HepG2 (cell line): ENCODE results near the gene FCMR. TPM values are rescaled to one million over a fixed set of nuclear protein-coding genes. Genes with fewer than 3 reads are reported as not detected.

Experiments
- ATAC-seq: fragments of 200-7000 bp; cut with Tn5 transposase; 3 replicates; pipeline ENCODE4 v1.9.1; 2020; ENCODE audit warnings: mild to moderate bottlenecking, moderate library complexity
- BruUV-seq: library from RNA; stranded (reverse); fragments of 400-500 nt; replicated peaks from 2 replicates; lab custom pipeline; 2021; lab: Mats Ljungman, UMichigan
- CTCF ChIA-PET: fragments of 300-600 bp; formaldehyde crosslinking; extraction: SDS; loops from one replicate; lab custom pipeline; 2021; ENCODE audit warnings: low total read pairs, inconsistent platforms, low intra/inter-chr PET ratio; lab: Yijun Ruan, JAX
- POLR2A ChIA-PET: fragments of 350-600 bp; sonication (Branson Sonifier 250); formaldehyde crosslinking; loops from one replicate; lab custom pipeline; 2020; ENCODE audit warnings: antibody characterized with exemption, inconsistent platforms; lab: Yijun Ruan, JAX
- DNase-seq: peaks from one replicate; pipeline ENCODE4 v3.0.0-alpha.2; 2015; ENCODE audit warnings: low spot score
- FAIRE-seq: peaks from 3 replicates; lab custom pipeline; 2011; peaks lifted over from hg19 to GRCh38; lab: Jason Lieb, UNC
- H2AFZ ChIP-seq: one replicate; pipeline ENCODE4 v1.6.1; 2011; ENCODE audit warnings: low read length, inconsistent platforms
- H3K27ac ChIP-seq: fragments of 300-600 bp; 3 replicates; pipeline ENCODE4 v1.8.0; 2011; ENCODE audit warnings: mixed run types, mild to moderate bottlenecking, mixed read lengths, low read length, inconsistent platforms; ENCODE audit not compliant: insufficient read depth; ENCODE audit errors: extremely low read length
- H3K27me3 ChIP-seq, 2 experiments: fragments of 200-600 bp in 1 of 2; 2 replicates in 1 of 2; 3 replicates in 1 of 2; pipeline versions ENCODE4 v1.6.0 to v1.8.0; 2011; ENCODE audit warnings: low read length in 2 of 2, mild to moderate bottlenecking in 2 of 2, moderate library complexity in 2 of 2, inconsistent platforms in 1 of 2; ENCODE audit not compliant: insufficient read depth in 2 of 2, control insufficient read depth in 1 of 2
- H3K36me3 ChIP-seq, 2 experiments: fragments of 200-600 bp in 1 of 2; replicated peaks in 1 of 2; 2 replicates in 1 of 2; 3 replicates in 1 of 2; pipeline versions ENCODE4 v1.5.1 to v1.8.0; 2011; ENCODE audit warnings: low read length in 2 of 2, inconsistent platforms in 1 of 2; ENCODE audit not compliant: insufficient read depth in 2 of 2, control insufficient read depth in 1 of 2
- H3K4me1 ChIP-seq: 2 replicates; pipeline ENCODE4 v1.5.1; 2012; ENCODE audit warnings: low read length, inconsistent platforms; ENCODE audit not compliant: insufficient read depth
- H3K4me2 ChIP-seq: 2 replicates; pipeline ENCODE4 v1.6.0; 2011; ENCODE audit warnings: low read depth, low read length, inconsistent platforms
- H3K4me3 ChIP-seq, 3 experiments: fragments of 200-600 bp in 1 of 3; sonication (generic), shearing (Covaris generic) in 1 of 3; replicated peaks in 1 of 3; 2 replicates each; pipeline ENCODE4 v1.5.1; 2011 to 2016; ENCODE audit warnings: low read length in 3 of 3, inconsistent platforms in 2 of 3, low read depth in 2 of 3, mild to moderate bottlenecking in 2 of 3, control low read depth in 1 of 3, mixed read lengths in 1 of 3; ENCODE audit not compliant: insufficient read depth in 1 of 3
- H3K79me2 ChIP-seq: one replicate; pipeline ENCODE4 v1.6.1; 2011; ENCODE audit warnings: low read length, inconsistent platforms; ENCODE audit not compliant: insufficient read depth
- H3K9ac ChIP-seq: 2 replicates; pipeline ENCODE4 v1.6.0; 2011; ENCODE audit warnings: mild to moderate bottlenecking, low read depth, low read length, inconsistent platforms; ENCODE audit not compliant: insufficient read depth
- H3K9me3 ChIP-seq: 2 replicates; pipeline ENCODE4 v1.5.1; 2012; ENCODE audit warnings: mild to moderate bottlenecking, low read length
- H4K20me1 ChIP-seq: 2 replicates; pipeline ENCODE4 v1.6.0; 2011; ENCODE audit warnings: inconsistent platforms, mild to moderate bottlenecking, low read length, moderate library complexity; ENCODE audit not compliant: insufficient read depth
- DBP ChIP-seq: sonication (generic); formaldehyde crosslinking; IDR thresholded peaks from 2 replicates; pipeline ENCODE4 v1.4.0; 2020; ENCODE audit warnings: missing genetic modification reagents; ENCODE audit errors: not compliant biosample characterization
- FOXK2 ChIP-seq: fragments of 450-650 bp; IDR thresholded peaks from 2 replicates; pipeline ENCODE4 v1.6.1; 2016
- KDM1A ChIP-seq: IDR thresholded peaks from 2 replicates; pipeline ENCODE4 v1.6.1; 2016; ENCODE audit warnings: missing compliant biosample characterization
- MXD4 ChIP-seq: IDR thresholded peaks from 2 replicates; pipeline ENCODE4 v1.6.1; 2016; ENCODE audit warnings: mild to moderate bottlenecking, missing biosample characterization, missing genetic modification reagents
- PHF20 ChIP-seq: sonication (generic); formaldehyde crosslinking; IDR thresholded peaks from 2 replicates; pipeline ENCODE4 v1.5.0; 2020; ENCODE audit warnings: mild to moderate bottlenecking, missing genetic modification reagents
- ZGPAT ChIP-seq: IDR thresholded peaks from 2 replicates; pipeline ENCODE4 v1.6.1; 2016; ENCODE audit warnings: mild to moderate bottlenecking
- ZIK1 ChIP-seq: sonication (generic); formaldehyde crosslinking; IDR thresholded peaks from 2 replicates; pipeline ENCODE4 v1.5.0; 2020; ENCODE audit warnings: mild to moderate bottlenecking, low read depth, missing genetic modification reagents, borderline replicate concordance
- ZNF225 ChIP-seq: sonication (generic); formaldehyde crosslinking; IDR thresholded peaks from 2 replicates; pipeline ENCODE4 v1.4.0; 2020; ENCODE audit warnings: mild to moderate bottlenecking, missing genetic modification reagents
- ZNF383 ChIP-seq: sonication (generic); formaldehyde crosslinking; IDR thresholded peaks from 2 replicates; pipeline ENCODE4 v1.4.0; 2020; ENCODE audit warnings: missing genetic modification reagents, mild to moderate bottlenecking, borderline replicate concordance
- ZNF672 ChIP-seq: sonication (generic); formaldehyde crosslinking; IDR thresholded peaks from 2 replicates; pipeline ENCODE4 v1.8.1; 2022; ENCODE audit warnings: missing genetic modification reagents
- WGBS: methylation state at CpG from one replicate; pipeline ENCODE4 v1.1.6; 2017; ENCODE audit warnings: low lambda C conversion rate; 5-methylcytosine and 5-hydroxymethylcytosine counted together
- in situ Hi-C: cut with HindIII; loops from 2 replicates; pipeline ENCODE4 v1.10.0; 2017; ENCODE audit warnings: low pct_unique_long_range_greater_than_20kb; ENCODE audit not compliant: extremely low pct_ligation_motif_present
- intact Hi-C: fragments of 100-400 bp; cut with micrococcal nuclease; formaldehyde crosslinking; loops from one replicate; pipeline ENCODE4 v1.10.0; 2022; ENCODE audit not compliant: unreplicated experiment
- polyA plus RNA-seq, 8 experiments: library from polyadenylated mRNA; depleted of rRNA in 3 of 8; stranded (reverse) in 7 of 8; unstranded in 1 of 8; fragments of >200 nt; fragmentation: Illumina TruSeq in 4 of 8; extraction: Trizol in 4 of 8; gene quantifications; 2 replicates each; pipeline versions ENCODE4 v1.2.1 to v1.2.3, GENCODE V29; 2011 to 2016; ENCODE audit warnings: low read depth in 4 of 8, missing spikeins in 1 of 8, mixed read lengths in 1 of 8; ENCODE audit not compliant: insufficient read depth in 1 of 8
- total RNA-seq, 5 experiments: library from RNA; depleted of rRNA; stranded (reverse); fragments of >200 nt; fragmentation: Illumina TruSeq; extraction: Trizol; gene quantifications; 2 replicates each; pipeline ENCODE4 v1.2.3, GENCODE V29; 2016; ENCODE audit warnings: low read depth in 1 of 5
- TF ChIP-seq, protein P1 (sequence below): sonication (generic); formaldehyde crosslinking; IDR thresholded peaks from 2 replicates; pipeline ENCODE4 v1.5.0; 2020; ENCODE audit warnings: missing genetic modification reagents, mild to moderate bottlenecking, borderline replicate concordance
- TF ChIP-seq, protein P2 (sequence below): sonication (generic); formaldehyde crosslinking; IDR thresholded peaks from 2 replicates; pipeline ENCODE4 v1.5.0; 2020; ENCODE audit warnings: missing genetic modification reagents
- TF ChIP-seq, protein P3 (sequence below): sonication (generic); formaldehyde crosslinking; conservative IDR thresholded peaks from 2 replicates; pipeline ENCODE4 v1.8.1; 2023; ENCODE audit warnings: missing genetic modification reagents
- TF ChIP-seq, protein P4 (sequence below): sonication (generic); formaldehyde crosslinking; IDR thresholded peaks from 2 replicates; pipeline ENCODE4 v1.4.0; 2020; ENCODE audit warnings: mild to moderate bottlenecking, missing genetic modification reagents

FCMR gene
- total and polyA plus RNA-seq, 2 of the 13 experiments (the other 11 are each of a cell fraction or from before 2014, with no cell fraction given), result not detected

- no peak for TF ChIP-seq ZNF383 (CRISPR knock-in tag)
- TF ChIP-seq ZNF672 (CRISPR knock-in tag), result no peak
- TF ChIP-seq PHF20, result no peak
- no peak for TF ChIP-seq DBP
- TF ChIP-seq MXD4 (CRISPR knock-in tag), result no peak
These were observed 56.6 kb downstream of the FCMR start, which contains the start of gene IL20 (continued) for GRCh38 chr1:206864939-206865671.

DNA sequence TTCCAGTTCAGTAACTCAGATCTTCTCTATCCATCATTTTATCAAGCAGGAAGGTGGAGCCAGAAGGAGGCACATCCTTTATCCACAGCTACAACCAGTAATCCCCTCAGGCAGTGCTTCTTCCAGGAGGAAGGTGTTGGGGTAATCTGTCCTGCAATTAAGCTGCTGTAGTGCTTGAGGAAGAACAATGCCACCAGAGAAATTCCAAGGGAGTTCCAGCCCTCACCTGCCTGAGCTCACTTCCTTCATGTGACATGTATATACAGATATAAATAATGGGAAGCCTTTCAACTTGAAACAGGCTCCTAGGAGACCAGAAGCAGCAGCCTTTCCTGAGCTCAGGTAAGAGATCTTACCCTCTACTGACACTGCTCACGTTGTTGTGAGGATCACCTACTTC lies 58.5 kb downstream of the FCMR start:
- Histone ChIP-seq H3K9me3 (no peaks in the 10 kb centered on the region), H3K4me1 (no peaks in the 10 kb centered on the region), H3K79me2 (no peaks in the 10 kb centered on the region), H3K4me2 (no peak overlapping the region), H3K27ac (no peak overlapping the region), H3K36me3 (no peaks in the 10 kb centered on the region), H3K27me3 (peaks cover 0 to 8% of the 10 kb centered on the region in 2 experiments; a peak in 3 of 5 replicates), H2AFZ (no peak overlapping the region), H3K9ac (no peak overlapping the region), H4K20me1 (no peaks in the 10 kb centered on the region), H3K4me3 (no peak overlapping the region)
- no TSS peak for BruUV-seq
- CTCF ChIA-PET, result no interaction called here
- POLR2A ChIA-PET, result no interaction called here
- FAIRE-seq (no peak), ATAC-seq (no peak), DNase-seq (no peak)
- WGBS, result 0% methylated on average over 1 of the region's 1 CpG
- in situ Hi-C loops, result no loop called here
- intact Hi-C loops, result no loop called here
- no peak for TF ChIP-seq ZGPAT (CRISPR knock-in tag)
- no peak for TF ChIP-seq ZNF225 (CRISPR knock-in tag)
- TF ChIP-seq KDM1A (CRISPR knock-in tag), result no peak
- TF ChIP-seq FOXK2, result no peak
- TF ChIP-seq, protein P1, sequence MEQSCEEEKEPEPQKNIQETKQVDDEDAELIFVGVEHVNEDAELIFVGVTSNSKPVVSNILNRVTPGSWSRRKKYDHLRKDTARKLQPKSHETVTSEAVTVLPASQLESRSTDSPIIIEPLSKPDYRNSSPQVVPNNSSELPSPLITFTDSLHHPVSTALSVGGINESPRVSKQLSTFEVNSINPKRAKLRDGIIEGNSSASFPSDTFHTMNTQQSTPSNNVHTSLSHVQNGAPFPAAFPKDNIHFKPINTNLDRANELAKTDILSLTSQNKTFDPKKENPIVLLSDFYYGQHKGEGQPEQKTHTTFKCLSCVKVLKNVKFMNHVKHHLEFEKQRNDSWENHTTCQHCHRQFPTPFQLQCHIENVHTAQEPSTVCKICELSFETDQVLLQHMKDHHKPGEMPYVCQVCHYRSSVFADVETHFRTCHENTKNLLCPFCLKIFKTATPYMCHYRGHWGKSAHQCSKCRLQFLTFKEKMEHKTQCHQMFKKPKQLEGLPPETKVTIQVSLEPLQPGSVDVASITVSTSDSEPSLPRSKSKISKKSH (CRISPR knock-in tag), result no peak
- TF ChIP-seq, protein P2, sequence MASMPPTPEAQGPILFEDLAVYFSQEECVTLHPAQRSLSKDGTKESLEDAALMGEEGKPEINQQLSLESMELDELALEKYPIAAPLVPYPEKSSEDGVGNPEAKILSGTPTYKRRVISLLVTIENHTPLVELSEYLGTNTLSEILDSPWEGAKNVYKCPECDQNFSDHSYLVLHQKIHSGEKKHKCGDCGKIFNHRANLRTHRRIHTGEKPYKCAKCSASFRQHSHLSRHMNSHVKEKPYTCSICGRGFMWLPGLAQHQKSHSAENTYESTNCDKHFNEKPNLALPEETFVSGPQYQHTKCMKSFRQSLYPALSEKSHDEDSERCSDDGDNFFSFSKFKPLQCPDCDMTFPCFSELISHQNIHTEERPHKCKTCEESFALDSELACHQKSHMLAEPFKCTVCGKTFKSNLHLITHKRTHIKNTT, result no peak
- TF ChIP-seq ZIK1 (CRISPR knock-in tag), result no peak
- TF ChIP-seq, protein P3, sequence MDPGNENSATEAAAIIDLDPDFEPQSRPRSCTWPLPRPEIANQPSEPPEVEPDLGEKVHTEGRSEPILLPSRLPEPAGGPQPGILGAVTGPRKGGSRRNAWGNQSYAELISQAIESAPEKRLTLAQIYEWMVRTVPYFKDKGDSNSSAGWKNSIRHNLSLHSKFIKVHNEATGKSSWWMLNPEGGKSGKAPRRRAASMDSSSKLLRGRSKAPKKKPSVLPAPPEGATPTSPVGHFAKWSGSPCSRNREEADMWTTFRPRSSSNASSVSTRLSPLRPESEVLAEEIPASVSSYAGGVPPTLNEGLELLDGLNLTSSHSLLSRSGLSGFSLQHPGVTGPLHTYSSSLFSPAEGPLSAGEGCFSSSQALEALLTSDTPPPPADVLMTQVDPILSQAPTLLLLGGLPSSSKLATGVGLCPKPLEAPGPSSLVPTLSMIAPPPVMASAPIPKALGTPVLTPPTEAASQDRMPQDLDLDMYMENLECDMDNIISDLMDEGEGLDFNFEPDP (CRISPR knock-in tag), result no peak
- TF ChIP-seq, protein P4, sequence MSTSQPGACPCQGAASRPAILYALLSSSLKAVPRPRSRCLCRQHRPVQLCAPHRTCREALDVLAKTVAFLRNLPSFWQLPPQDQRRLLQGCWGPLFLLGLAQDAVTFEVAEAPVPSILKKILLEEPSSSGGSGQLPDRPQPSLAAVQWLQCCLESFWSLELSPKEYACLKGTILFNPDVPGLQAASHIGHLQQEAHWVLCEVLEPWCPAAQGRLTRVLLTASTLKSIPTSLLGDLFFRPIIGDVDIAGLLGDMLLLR, result no peak
